SK-N-SH (cell line): ENCODE data around the gene TMEM92. TPM values are rescaled to one million over a fixed set of nuclear protein-coding genes. Genes with fewer than 3 reads are reported as not detected.

ENCODE experiments used
- CTCF ChIA-PET: fragments of 300-600, 350-600 bp; formaldehyde crosslinking; extraction: SDS; loops from one replicate; lab custom pipeline; 2021; lab: Yijun Ruan, JAX
- POLR2A ChIA-PET: fragments of 350-600 bp; sonication (Branson Sonifier 250); formaldehyde crosslinking; extraction: SDS; loops from one replicate; lab custom pipeline; 2020; ENCODE audit warnings: antibody characterized with exemption, inconsistent platforms; lab: Yijun Ruan, JAX
- DNase-seq: peaks from one replicate; pipeline ENCODE4 v3.0.0; 2012
- H2AFZ ChIP-seq: fragments of 200-600 bp; sonication (generic); 2 replicates; pipeline ENCODE4 v1.8.1; 2016; ENCODE audit warnings: antibody characterized with exemption, mild to moderate bottlenecking, low read depth
- H3F3A ChIP-seq: fragments of 200-600 bp; sonication (generic); replicated peaks from 2 replicates; pipeline ENCODE3; 2016; ENCODE audit warnings: antibody characterized with exemption, mild to moderate bottlenecking; ENCODE audit not compliant: insufficient read depth
- H3K27ac ChIP-seq, 2 experiments: fragments of 200-500 bp in 1 of 2; fragments of 200-600 bp in 1 of 2; sonication (Bioruptor generic) in 1 of 2; sonication (generic), shearing (Covaris generic) in 1 of 2; 2 replicates each; pipeline versions ENCODE4 v1.5.1 to v1.6.1; 2014 to 2016; ENCODE audit warnings: low read depth in 2 of 2, inconsistent platforms in 1 of 2, low read length in 1 of 2, mild to moderate bottlenecking in 1 of 2, mixed read lengths in 1 of 2
- H3K27me3 ChIP-seq: fragments of 200-600 bp; sonication (generic), shearing (Covaris generic); 2 replicates; pipeline ENCODE4 v1.6.1; 2016; ENCODE audit warnings: mixed run types; ENCODE audit not compliant: insufficient read depth
- H3K36me3 ChIP-seq, 2 experiments: fragments of 200-500 bp in 1 of 2; fragments of 200-600 bp in 1 of 2; sonication (Bioruptor generic) in 1 of 2; sonication (generic) in 1 of 2; replicated peaks in 1 of 2; 2 replicates each; pipeline versions ENCODE3 to v1.5.1; 2014 to 2016; ENCODE audit warnings: low read length in 1 of 2, mild to moderate bottlenecking in 1 of 2; ENCODE audit not compliant: insufficient read depth in 2 of 2, control insufficient read depth in 1 of 2
- H3K4me1 ChIP-seq, 2 experiments: fragments of 200-500 bp in 1 of 2; fragments of 200-600 bp in 1 of 2; sonication (Bioruptor generic) in 1 of 2; sonication (generic), shearing (Covaris generic) in 1 of 2; 2 replicates each; pipeline versions ENCODE4 v1.5.1 to v1.6.1; 2014 to 2016; ENCODE audit warnings: low read depth in 1 of 2, low read length in 1 of 2, mixed run types in 1 of 2; ENCODE audit not compliant: insufficient read depth in 2 of 2, control insufficient read depth in 1 of 2
- H3K4me2 ChIP-seq: fragments of 200-600 bp; sonication (generic), shearing (Covaris generic); 2 replicates; pipeline ENCODE4 v1.6.1; 2017; ENCODE audit warnings: mixed run types
- H3K4me3 ChIP-seq, 2 experiments: fragments of 200-500 bp in 1 of 2; fragments of 200-600 bp in 1 of 2; sonication (Bioruptor generic) in 1 of 2; sonication (generic), shearing (Covaris generic) in 1 of 2; 2 replicates each; pipeline versions ENCODE4 v1.5.1 to v1.8.1; 2014 to 2016; ENCODE audit warnings: low read depth in 2 of 2, inconsistent platforms in 1 of 2, low read length in 1 of 2, mild to moderate bottlenecking in 1 of 2, mixed read lengths in 1 of 2, moderate library complexity in 1 of 2
- H3K79me2 ChIP-seq: fragments of 200-600 bp; sonication (generic); 2 replicates; pipeline ENCODE4 v1.8.1; 2017; ENCODE audit warnings: mild to moderate bottlenecking; ENCODE audit not compliant: insufficient read depth
- H3K9ac ChIP-seq: fragments of 200-600 bp; sonication (generic); 2 replicates; pipeline ENCODE4 v1.6.1; 2017; ENCODE audit warnings: mixed run types
- H3K9me2 ChIP-seq: fragments of 200-600 bp; sonication (generic); 2 replicates; pipeline ENCODE4 v1.6.1; 2017; ENCODE audit warnings: mixed run types
- H3K9me3 ChIP-seq: fragments of 200-600 bp; sonication (generic); 2 replicates; pipeline ENCODE4 v1.6.1; 2017; ENCODE audit warnings: mixed run types, mild to moderate bottlenecking, moderate library complexity
- H4K20me1 ChIP-seq: fragments of 200-600 bp; sonication (generic); 2 replicates; pipeline ENCODE4 v1.6.1; 2017; ENCODE audit warnings: mild to moderate bottlenecking, mixed run types; ENCODE audit not compliant: insufficient read depth
- CHD2 ChIP-seq: fragments of 150-350 bp; IDR thresholded peaks from 2 replicates; pipeline ENCODE4 v1.6.1; 2018; ENCODE audit warnings: low read length; ENCODE audit not compliant: partially characterized antibody
- CTCF ChIP-seq: fragments of 200-600 bp; sonication (generic); IDR thresholded peaks from 2 replicates; pipeline ENCODE4 v1.6.1; 2017; ENCODE audit warnings: antibody characterized with exemption, mild to moderate bottlenecking, moderate library complexity
- EP300 ChIP-seq, 2 experiments: IDR thresholded peaks; 2 replicates each; pipeline versions ENCODE4 v1.4.0 to v1.6.1; 2012; ENCODE audit warnings: borderline replicate concordance in 1 of 2, low read depth in 1 of 2, low read length in 1 of 2
- EZH2phosphoT487 ChIP-seq: fragments of 200-600 bp; sonication (generic); IDR thresholded peaks from 2 replicates; pipeline ENCODE4 v1.6.1; 2017; ENCODE audit warnings: low read depth, mixed run types, mild to moderate bottlenecking, antibody characterized with exemption, moderate library complexity, borderline replicate concordance
- FOXJ3 ChIP-seq: sonication (generic); formaldehyde crosslinking; IDR thresholded peaks from 2 replicates; pipeline ENCODE4 v1.5.1; 2020; ENCODE audit warnings: mild to moderate bottlenecking, missing genetic modification reagents
- GATA2 ChIP-seq: sonication (generic); formaldehyde crosslinking; IDR thresholded peaks from 2 replicates; pipeline ENCODE4 v1.5.0; 2020; ENCODE audit warnings: mild to moderate bottlenecking, missing genetic modification reagents
- JUND ChIP-seq: IDR thresholded peaks from 2 replicates; pipeline ENCODE4 v1.4.0; 2012
- NFIC ChIP-seq: IDR thresholded peaks from 2 replicates; pipeline ENCODE4 v1.4.0; 2012; ENCODE audit warnings: borderline replicate concordance
- PBX3 ChIP-seq: IDR thresholded peaks from 2 replicates; pipeline ENCODE4; 2012
- POLR2AphosphoS5 ChIP-seq: IDR thresholded peaks from 2 replicates; pipeline ENCODE4 v1.6.1; 2012; ENCODE audit warnings: low read depth, low read length
- REST ChIP-seq: IDR thresholded peaks from 2 replicates; pipeline ENCODE4 v1.6.1; 2012; ENCODE audit warnings: mild to moderate bottlenecking, low read depth, low read length, moderate library complexity
- RFX5 ChIP-seq: IDR thresholded peaks from 2 replicates; pipeline ENCODE4 v1.6.1; 2012; ENCODE audit warnings: mild to moderate bottlenecking, improper control_type of control experiment, low read length
- RXRA ChIP-seq: IDR thresholded peaks from 2 replicates; pipeline ENCODE4 v1.4.0; 2012; ENCODE audit warnings: low read depth, mild to moderate bottlenecking, borderline replicate concordance
- SIN3A ChIP-seq: IDR thresholded peaks from 2 replicates; pipeline ENCODE4 v1.6.1; 2012; ENCODE audit warnings: low read depth, mild to moderate bottlenecking, low read length, moderate library complexity, borderline replicate concordance
- SMC3 ChIP-seq: IDR thresholded peaks from 2 replicates; pipeline ENCODE4 v1.6.1; 2012; ENCODE audit warnings: low read depth, low read length, improper control_type of control experiment
- TCF12 ChIP-seq: IDR thresholded peaks from 2 replicates; pipeline ENCODE4 v1.4.0; 2012
- TEAD4 ChIP-seq: IDR thresholded peaks from 2 replicates; pipeline ENCODE4 v1.4.0; 2012; ENCODE audit warnings: mild to moderate bottlenecking, borderline replicate concordance; ENCODE audit not compliant: insufficient read depth
- USF2 ChIP-seq: fragments of 150-350 bp; IDR thresholded peaks from 2 replicates; pipeline ENCODE4 v1.6.1; 2017; ENCODE audit warnings: antibody characterized with exemption, low read length, low read depth, borderline replicate concordance
- YY1 ChIP-seq: IDR thresholded peaks from 2 replicates; pipeline ENCODE4 v1.4.0; 2012; ENCODE audit warnings: low read depth, mild to moderate bottlenecking
- ZBTB33 ChIP-seq: IDR thresholded peaks from 2 replicates; pipeline ENCODE4 v1.4.0; 2012; ENCODE audit warnings: low read depth, borderline replicate concordance
- WGBS: methylation state at CpG from one replicate; pipeline ENCODE4 v1.1.6; 2017; ENCODE audit warnings: low lambda C conversion rate; 5-methylcytosine and 5-hydroxymethylcytosine counted together
- polyA plus RNA-seq, 3 experiments: library from polyadenylated mRNA; depleted of rRNA; stranded (reverse); fragments of >200 nt; gene quantifications; 2 replicates each; pipeline ENCODE4 v1.2.3, GENCODE V29; 2012

TMEM92 gene
- polyA plus RNA-seq, 1 of the 3 experiments (the other 2 are of a cell fraction) = 0.46 TPM

- WGBS = 42% methylated on average over 8 of the region's 8 CpGs
- H3K4me3 ChIP-seq = no peak overlapping the region
- no peaks in the 10 kb centered on the region for H4K20me1 ChIP-seq
- no peak overlapping the region for H3K27ac ChIP-seq
- no peak for DNase-seq
- H2AFZ ChIP-seq = no peak overlapping the region
- POLR2A ChIA-PET = no interaction called here
- H3K79me2 ChIP-seq = no peaks in the 10 kb centered on the region
- H3K4me2 ChIP-seq = no peak overlapping the region
- peaks cover 22% of the 10 kb centered on the region for H3F3A ChIP-seq
- H3K27me3 ChIP-seq = no peaks in the 10 kb centered on the region
- peaks cover 11 to 36% of the 10 kb centered on the region in 2 experiments; a peak in 3 of 4 replicates for H3K4me1 ChIP-seq
- CTCF ChIA-PET = interaction anchor here (0.9 to 53.3 kb wide), 8 partner anchors 10 to 189 kb away, joined by 3 to 2150 read pairs (median 34); partner anchors contain the start of genes COL1A1 and LRRC59
- no peak overlapping the region for H3K9ac ChIP-seq
- H3K9me2 ChIP-seq = no peaks in the 10 kb centered on the region
- TF ChIP-seq TCF12 (no peak), GATA2 (no peak), CTCF (no peak), CHD2 (no peak), POLR2AphosphoS5 (no peak), SIN3A (no peak), TEAD4 (no peak), ZBTB33 (no peak), RFX5 (no peak), YY1 (no peak), FOXJ3 (CRISPR knock-in tag) (no peak), EZH2phosphoT487 (no peak), JUND (no peak), USF2 (no peak), RXRA (no peak), EP300 (IDR thresholded peaks at IDR 0.05; ENCODE audit: borderline replicate concordance in 1 of 2, low read depth in 1 of 2, low read length in 1 of 2) (no peak), SMC3 (no peak), REST (no peak), PBX3 (no peak), NFIC (no peak)
- H3K36me3 ChIP-seq = peaks cover 0 to 1% of the 10 kb centered on the region in 2 experiments
- no peaks in the 10 kb centered on the region for H3K9me3 ChIP-seq
Observed at GRCh38 chr17:50276588-50277356, 2.5 kb downstream of the TMEM92 start.
